H9 (cell line): ENCODE results near the gene DGKB. TPM values are rescaled to one million over a fixed set of nuclear protein-coding genes. Genes with fewer than 3 reads are reported as not detected.

Source experiments
- DNase-seq: peaks from one replicate; pipeline ENCODE4 v3.0.0-alpha.2; 2017
- H2AFZ ChIP-seq: one replicate; pipeline ENCODE4 v1.6.1; 2013; ENCODE audit warnings: mild to moderate bottlenecking, low read length, control low read depth, moderate library complexity
- H2AK5ac ChIP-seq: 2 replicates; pipeline ENCODE4 v1.6.1; 2013; ENCODE audit warnings: low read length, control low read depth, mixed read lengths; ENCODE audit not compliant: insufficient read length
- H2BK120ac ChIP-seq: one replicate; pipeline ENCODE4 v1.6.1; 2013; ENCODE audit warnings: low read depth, mild to moderate bottlenecking, low read length, control low read depth, inconsistent platforms; ENCODE audit not compliant: poor library complexity, severe bottlenecking
- H2BK12ac ChIP-seq: 2 replicates; pipeline ENCODE4 v1.6.1; 2013; ENCODE audit warnings: low read length, control low read depth, mixed read lengths, low read depth; ENCODE audit not compliant: insufficient read length
- H2BK15ac ChIP-seq: 2 replicates; pipeline ENCODE4 v1.6.1; 2013; ENCODE audit warnings: low read depth, low read length, control low read depth
- H2BK20ac ChIP-seq: one replicate; pipeline ENCODE4 v1.6.1; 2013; ENCODE audit warnings: low read depth, mild to moderate bottlenecking, low read length, control low read depth, inconsistent platforms; ENCODE audit not compliant: poor library complexity, severe bottlenecking
- H2BK5ac ChIP-seq: 2 replicates; pipeline ENCODE4 v1.6.1; 2013; ENCODE audit warnings: low read length, control low read depth, mixed read lengths; ENCODE audit not compliant: insufficient read length
- H3K14ac ChIP-seq: 2 replicates; pipeline ENCODE4 v1.6.1; 2013; ENCODE audit warnings: low read length, control low read depth; ENCODE audit not compliant: insufficient read depth
- H3K18ac ChIP-seq: 2 replicates; pipeline ENCODE4 v1.6.1; 2013; ENCODE audit warnings: low read depth, mild to moderate bottlenecking, mixed read lengths, low read length, control low read depth; ENCODE audit not compliant: insufficient read length
- H3K23ac ChIP-seq: 2 replicates; pipeline ENCODE4 v1.6.1; 2013; ENCODE audit warnings: low read length, control low read depth, mixed read lengths, low read depth; ENCODE audit not compliant: insufficient read length
- H3K23me2 ChIP-seq: 2 replicates; pipeline ENCODE4 v1.6.1; 2013; ENCODE audit warnings: low read depth, mild to moderate bottlenecking, mixed read lengths, low read length, control low read depth; ENCODE audit not compliant: insufficient read length, poor library complexity, severe bottlenecking
- H3K27ac ChIP-seq: 2 replicates; pipeline ENCODE4 v1.5.1; 2013; ENCODE audit warnings: low read length, control low read depth, mixed read lengths, low read depth; ENCODE audit not compliant: insufficient read length
- H3K27me3 ChIP-seq: 2 replicates; pipeline ENCODE4 v1.6.1; 2013; ENCODE audit warnings: low read length, control low read depth, inconsistent platforms; ENCODE audit not compliant: insufficient read depth
- H3K4ac ChIP-seq: 2 replicates; pipeline ENCODE4 v1.6.1; 2013; ENCODE audit warnings: low read depth, mild to moderate bottlenecking, control low read depth, inconsistent platforms, low read length, moderate library complexity
- H3K4me1 ChIP-seq: 2 replicates; pipeline ENCODE4 v1.6.1; 2013; ENCODE audit warnings: low read length, control low read depth, inconsistent platforms; ENCODE audit not compliant: insufficient read depth
- H3K4me2 ChIP-seq: 2 replicates; pipeline ENCODE4 v1.6.1; 2013; ENCODE audit warnings: low read length, control low read depth, mixed read lengths; ENCODE audit not compliant: insufficient read length, insufficient read depth
- H3K56ac ChIP-seq: 2 replicates; pipeline ENCODE4 v1.6.1; 2013; ENCODE audit warnings: low read depth, mild to moderate bottlenecking, mixed read lengths, low read length, control low read depth; ENCODE audit not compliant: insufficient read length
- H3K79me1 ChIP-seq: 2 replicates; pipeline ENCODE4 v1.6.1; 2013; ENCODE audit warnings: low read depth, mild to moderate bottlenecking, moderate library complexity, low read length, control low read depth, inconsistent platforms; ENCODE audit not compliant: insufficient read depth, poor library complexity, severe bottlenecking
- H3K79me2 ChIP-seq: 2 replicates; pipeline ENCODE4 v1.6.1; 2013; ENCODE audit warnings: low read length, control low read depth, inconsistent platforms; ENCODE audit not compliant: insufficient read depth
- H3K9ac ChIP-seq: 2 replicates; pipeline ENCODE4 v1.6.1; 2013; ENCODE audit warnings: low read length, control low read depth, mixed read lengths; ENCODE audit not compliant: insufficient read length; ENCODE audit errors: extremely low read depth
- H3K9me3 ChIP-seq: one replicate; pipeline ENCODE4 v1.6.1; 2013; ENCODE audit warnings: low read depth, low read length, inconsistent platforms; ENCODE audit not compliant: control insufficient read depth
- H3T11ph ChIP-seq: one replicate; pipeline ENCODE4 v1.6.1; 2013; ENCODE audit warnings: mild to moderate bottlenecking, low read length, control low read depth, inconsistent platforms
- H4K20me1 ChIP-seq: one replicate; pipeline ENCODE4 v1.6.1; 2013; ENCODE audit not compliant: control insufficient read depth, insufficient read length, insufficient read depth
- H4K5ac ChIP-seq: 2 replicates; pipeline ENCODE4 v1.6.1; 2013; ENCODE audit warnings: low read depth, mild to moderate bottlenecking, mixed read lengths, low read length, control low read depth; ENCODE audit not compliant: insufficient read length
- H4K8ac ChIP-seq: replicated peaks from 2 replicates; pipeline ENCODE4 v1.6.1; 2013; ENCODE audit warnings: low read length, control low read depth, mixed read lengths, low read depth; ENCODE audit not compliant: insufficient read length
- H4K91ac ChIP-seq: 2 replicates; pipeline ENCODE4 v1.6.1; 2013; ENCODE audit warnings: low read depth, mild to moderate bottlenecking, moderate library complexity, mixed read lengths, low read length, control low read depth; ENCODE audit not compliant: insufficient read length
- H3K27ac Mint-ChIP-seq, 3 experiments: 2 replicates in 2 of 3; 3 replicates in 1 of 3; pipeline ENCODE4 v1.8.0; 2020 to 2021; ENCODE audit warnings: mixed read lengths in 3 of 3, mild to moderate bottlenecking in 1 of 3, moderate library complexity in 1 of 3
- H3K27me3 Mint-ChIP-seq: 2 replicates; pipeline ENCODE4 v1.8.0; 2021; ENCODE audit warnings: low read depth, mild to moderate bottlenecking, moderate library complexity, mixed read lengths
- H3K36me3 Mint-ChIP-seq, 3 experiments: 2 replicates in 2 of 3; 3 replicates in 1 of 3; pipeline ENCODE4 v1.8.0; 2020 to 2021; ENCODE audit warnings: low read depth in 3 of 3, mixed read lengths in 3 of 3; ENCODE audit not compliant: insufficient read depth in 1 of 3
- H3K4me1 Mint-ChIP-seq, 2 experiments: 2 replicates each; pipeline ENCODE4 v1.8.0; 2020; ENCODE audit warnings: mixed read lengths in 2 of 2
- H3K4me3 Mint-ChIP-seq, 2 experiments: 2 replicates in 1 of 2; 3 replicates in 1 of 2; pipeline ENCODE4 v1.8.0; 2020 to 2021; ENCODE audit warnings: mild to moderate bottlenecking in 2 of 2, mixed read lengths in 2 of 2, moderate library complexity in 1 of 2
- H3K9me3 Mint-ChIP-seq, 2 experiments: 2 replicates in 1 of 2; 3 replicates in 1 of 2; pipeline ENCODE4 v1.8.0; 2020; ENCODE audit warnings: mild to moderate bottlenecking in 2 of 2, mixed read lengths in 2 of 2, moderate library complexity in 1 of 2
- CTCF ChIP-seq: fragments of 200-600 bp; sonication (generic); conservative IDR thresholded peaks from 3 replicates; pipeline ENCODE4 v1.8.0; 2021; ENCODE audit warnings: antibody characterized with exemption, mild to moderate bottlenecking
- WGBS: extraction: QIAGEN DNeasy Blood & Tissue Kit; methylation state at CpG from one replicate; pipeline ENCODE4 v1.1.7; 2013; ENCODE audit warnings: missing lambda C conversion rate, low lambda C conversion rate, mixed read lengths; ENCODE audit not compliant: insufficient read length; ENCODE audit errors: extremely low coverage; 5-methylcytosine and 5-hydroxymethylcytosine counted together
- total RNA-seq: library from RNA; stranded (reverse); gene quantifications from 2 replicates; pipeline ENCODE4 v1.2.1, GENCODE V29; 2021

DGKB gene
- total RNA-seq, 1 experiment from 2014 or later, result 0.26 TPM

DNA sequence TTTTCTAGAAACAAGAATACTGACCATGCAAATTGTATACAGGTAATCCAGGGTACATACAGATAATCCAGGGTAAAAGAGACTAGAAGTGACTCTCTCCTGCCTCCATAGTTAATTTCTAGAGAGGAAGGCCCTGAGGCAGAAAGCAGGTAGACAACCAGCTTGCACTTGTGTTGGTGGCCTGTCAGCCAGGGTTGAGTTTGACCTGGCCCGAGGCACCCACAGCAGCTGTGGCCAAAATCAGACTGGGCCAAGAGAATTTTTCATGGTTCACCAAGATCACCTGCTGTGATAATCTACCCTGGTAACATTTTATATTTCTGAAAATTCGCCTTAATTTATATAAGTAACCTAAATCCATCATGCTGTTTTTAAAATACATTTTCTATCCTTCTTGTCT is 526.6 kb downstream of the DGKB start:
- no peak overlapping the region for H2BK120ac ChIP-seq
- H4K20me1 ChIP-seq, result no peaks in the 10 kb centered on the region
- no peak overlapping the region for H2BK20ac ChIP-seq
- H4K91ac ChIP-seq, result no peak overlapping the region
- H3K27me3 Mint-ChIP-seq, result no peaks in the 10 kb centered on the region
- no peaks in the 10 kb centered on the region for H3K9me3 ChIP-seq
- H3K23ac ChIP-seq, result no peak overlapping the region
- no peaks in the 10 kb centered on the region for H3K23me2 ChIP-seq
- H4K8ac ChIP-seq, result no peak overlapping the region
- H3K9ac ChIP-seq, result no peak overlapping the region
- peaks cover 19 to 24% of the 10 kb centered on the region in 2 experiments for H3K4me1 Mint-ChIP-seq
- H2BK12ac ChIP-seq, result no peak overlapping the region
- no peaks in the 10 kb centered on the region for H3K79me2 ChIP-seq
- H3K4me2 ChIP-seq, result no peak overlapping the region
- H3K18ac ChIP-seq, result no peak overlapping the region
- H3T11ph ChIP-seq, result no peak overlapping the region
- H2AK5ac ChIP-seq, result no peak overlapping the region
- peaks cover 6% of the 10 kb centered on the region; the same call in 1 of the 2 replicates for H3K4me1 ChIP-seq
- no peak overlapping the region for H3K4ac ChIP-seq
- no peak for TF ChIP-seq CTCF
- no peaks in the 10 kb centered on the region for H3K9me3 Mint-ChIP-seq
- H3K36me3 Mint-ChIP-seq, result peaks cover 0 to 5% (median 0%) of the 10 kb centered on the region in 3 experiments; a peak in 1 of 7 replicates
- H4K5ac ChIP-seq, result no peak overlapping the region
- H2BK15ac ChIP-seq, result no peak overlapping the region
- H3K56ac ChIP-seq, result no peak overlapping the region
- no peak overlapping the region for H2BK5ac ChIP-seq
- no CpG with 5 or more reads among the region's 2 CpGs for WGBS
- H3K79me1 ChIP-seq, result no peaks in the 10 kb centered on the region
- H3K27ac ChIP-seq, result no peak overlapping the region
- no peak overlapping the region for H3K4me3 Mint-ChIP-seq
- DNase-seq, result no peak
- no peak overlapping the region for H3K14ac ChIP-seq
- no peak overlapping the region for H3K27ac Mint-ChIP-seq
- no peak overlapping the region for H2AFZ ChIP-seq
- H3K27me3 ChIP-seq, result no peaks in the 10 kb centered on the region
